Measurements from ENCODE around the gene TRUB2. TPM values are rescaled to one million over a fixed set of nuclear protein-coding genes. Genes with fewer than 3 reads are reported as not detected.

The TRUB2 gene
- total RNA-seq, 3 donors from 2014 or later = 11.8 to 19.8 (median 18.0) TPM

DNA sequence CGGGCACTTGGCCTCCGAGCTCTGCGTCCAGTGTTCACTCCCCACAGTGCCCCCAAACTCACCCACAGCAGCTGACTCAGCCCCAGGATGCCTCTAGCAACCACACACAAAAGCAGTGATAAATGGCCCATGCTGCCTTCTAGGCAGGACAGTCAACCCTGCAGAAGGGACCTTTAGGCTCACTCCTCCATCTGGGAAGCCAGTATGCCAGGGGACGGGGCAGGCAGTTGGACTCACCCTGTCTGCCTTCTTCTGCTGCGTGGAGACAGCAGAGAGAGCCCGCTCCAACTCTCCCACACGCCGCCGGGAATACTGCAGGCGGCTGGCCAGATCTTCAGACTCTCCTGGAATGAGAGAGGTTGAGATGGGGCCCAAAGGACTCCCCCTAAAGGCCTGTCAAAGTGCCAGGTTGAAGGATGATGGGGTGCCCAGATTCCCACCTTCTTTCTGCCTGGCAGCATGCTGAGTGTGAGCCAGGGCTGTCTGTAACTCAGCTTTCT is 56.8 kb downstream of the TRUB2 start:
- intact Hi-C loops (cut with DNase I; ENCODE audit: low total_unique reads) = no loop called here
- Histone ChIP-seq H3K4me1 (no peaks in the 10 kb centered on the region), H3K27ac (peak overlapping the region in 1 of 2 donors; percentile 16), H3K4me3 (no peak overlapping the region), H3K27me3 (no peaks in the 10 kb centered on the region), H3K36me3 (peaks cover 14% of the 10 kb centered on the region), H3K9me3 (no peaks in the 10 kb centered on the region)
- TF ChIP-seq POLR2A (IDR thresholded peaks at IDR 0.05) (no peak), CTCF (IDR thresholded peaks at IDR 0.05) (no peak), POLR2AphosphoS5 (IDR thresholded peaks at IDR 0.05) (no peak)
- DNase-seq (ENCODE audit: low spot score in 2 of 2) = no peak

DNA sequence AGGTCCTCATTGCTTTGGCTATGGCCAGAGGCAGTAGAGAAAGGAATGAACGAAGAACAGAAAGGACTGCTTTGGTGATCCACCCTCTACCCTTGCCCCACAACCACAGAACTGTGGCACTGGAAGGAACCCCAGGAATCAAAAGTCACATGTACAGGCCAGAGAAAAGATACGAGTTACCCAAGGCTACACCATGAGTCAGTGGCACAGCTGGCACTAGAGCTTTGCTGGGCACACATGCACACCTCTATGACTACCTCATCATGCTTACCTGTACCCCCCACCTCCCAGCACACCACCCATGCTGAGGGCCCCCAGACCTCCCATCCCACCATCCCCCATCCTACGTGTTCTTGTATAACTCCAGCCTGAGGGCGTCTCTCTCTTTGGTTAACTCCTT is 59.6 kb downstream of the TRUB2 start:
- intact Hi-C loops (cut with DNase I; ENCODE audit: low total_unique reads) = no loop called here
- Histone ChIP-seq H3K9me3 (no peaks in the 10 kb centered on the region), H3K4me1 (no peaks in the 10 kb centered on the region), H3K36me3 (peaks cover 17% of the 10 kb centered on the region), H3K27ac (no peak overlapping the region), H3K4me3 (no peak overlapping the region), H3K27me3 (no peaks in the 10 kb centered on the region)
- TF ChIP-seq CTCF (IDR thresholded peaks at IDR 0.05) (no peak), POLR2A (IDR thresholded peaks at IDR 0.05) (no peak), POLR2AphosphoS5 (IDR thresholded peaks at IDR 0.05) (no peak)
- no peak for DNase-seq (ENCODE audit: low spot score in 2 of 2)

- Histone ChIP-seq H3K36me3 (peaks cover 17% of the 10 kb centered on the region), H3K27me3 (no peaks in the 10 kb centered on the region), H3K9me3 (no peaks in the 10 kb centered on the region), H3K4me1 (no peaks in the 10 kb centered on the region), H3K4me3 (no peak overlapping the region), H3K27ac (no peak overlapping the region)
- intact Hi-C loops (cut with DNase I; ENCODE audit: low total_unique reads) = no loop called here
- DNase-seq (ENCODE audit: low spot score in 2 of 2) = no peak
- TF ChIP-seq POLR2AphosphoS5 (IDR thresholded peaks at IDR 0.05) (no peak), CTCF (IDR thresholded peaks at IDR 0.05) (no peak), POLR2A (IDR thresholded peaks at IDR 0.05) (no peak)
Measured at GRCh38 chr9:128260340-128260739, 61.9 kb downstream of the TRUB2 start.

DNA sequence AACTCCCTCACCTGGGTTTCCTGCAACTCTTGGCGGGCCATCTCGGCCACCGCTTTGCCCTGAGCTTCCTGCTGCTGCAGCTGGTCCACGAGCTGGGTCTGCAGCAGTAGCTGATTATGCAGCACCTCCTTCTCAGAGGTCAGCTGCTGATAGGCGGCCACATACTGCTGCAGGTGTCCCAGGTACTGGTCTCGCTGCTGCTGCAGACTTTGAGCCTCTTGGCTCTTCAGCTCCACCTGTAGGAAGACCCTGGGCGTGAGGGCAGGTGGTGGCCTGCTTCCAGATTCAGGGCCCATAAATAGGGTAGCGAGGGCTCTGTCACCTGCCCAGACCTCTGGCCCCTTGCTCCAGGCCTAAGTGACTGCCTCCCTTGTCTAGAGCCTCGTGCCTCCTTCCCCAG is 63.1 kb downstream of the TRUB2 start:
- Histone ChIP-seq H3K27me3 (no peaks in the 10 kb centered on the region), H3K27ac (no peak overlapping the region), H3K36me3 (peaks cover 17% of the 10 kb centered on the region), H3K4me1 (no peaks in the 10 kb centered on the region), H3K4me3 (no peak overlapping the region), H3K9me3 (no peaks in the 10 kb centered on the region)
- TF ChIP-seq POLR2AphosphoS5 (IDR thresholded peaks at IDR 0.05) = no peak
- TF ChIP-seq CTCF (IDR thresholded peaks at IDR 0.05) = no peak
- no peak for TF ChIP-seq POLR2A (IDR thresholded peaks at IDR 0.05)
- DNase-seq (ENCODE audit: low spot score in 2 of 2) = no peak
- intact Hi-C loops (cut with DNase I; ENCODE audit: low total_unique reads) = no loop called here

- H3K36me3 ChIP-seq = peaks cover 17% of the 10 kb centered on the region
- TF ChIP-seq POLR2A (IDR thresholded peaks at IDR 0.05) (no peak), POLR2AphosphoS5 (IDR thresholded peaks at IDR 0.05) (no peak), CTCF (IDR thresholded peaks at IDR 0.05) (no peak)
- DNase-seq (ENCODE audit: low spot score in 2 of 2) = no peak
- H3K9me3 ChIP-seq = no peaks in the 10 kb centered on the region
- no peak overlapping the region for H3K27ac ChIP-seq
- intact Hi-C loops (cut with DNase I; ENCODE audit: low total_unique reads) = no loop called here
- no peaks in the 10 kb centered on the region for H3K27me3 ChIP-seq
- no peaks in the 10 kb centered on the region for H3K4me1 ChIP-seq
- no peak overlapping the region for H3K4me3 ChIP-seq
Measured at GRCh38 chr9:128258326-128258725, 63.9 kb downstream of the TRUB2 start.
